Measurements from ENCODE around the gene BCL2L15.

GRCh38 chr1:113860891-113861290 is 26.5 kb downstream of the BCL2L15 start:
- TF ChIP-seq IRX3 (CRISPR knock-in tag; IDR thresholded peaks at IDR 0.05; ENCODE audit: borderline replicate concordance, low read depth) = no peak
- TF ChIP-seq REST (IDR thresholded peaks at IDR 0.05; ENCODE audit: borderline replicate concordance in 1 of 2, low read depth in 1 of 2, low read length in 2 of 2) = no peak
- TF ChIP-seq CEBPG (CRISPR knock-in tag; IDR thresholded peaks at IDR 0.05) = no peak
- no peak for TF ChIP-seq MEIS1 (CRISPR knock-in tag; IDR thresholded peaks at IDR 0.05; ENCODE audit: borderline replicate concordance)
- TF ChIP-seq SMARCC2 (IDR thresholded peaks at IDR 0.05) = no peak
- no peak for TF ChIP-seq U2AF2 (IDR thresholded peaks at IDR 0.05; ENCODE audit: low read depth, low read length)

Data from HepG2 (cell line).